ENCODE data around the gene EMC1. TPM values are rescaled to one million over a fixed set of nuclear protein-coding genes. Genes with fewer than 3 reads are reported as not detected.
A peak's percentile ranks its signal among the peaks of the same experiment; 100 is the strongest.

The EMC1 gene
- total and polyA plus RNA-seq, 7 donors: 12.7 to 38.5 (median 31.1) TPM

DNA sequence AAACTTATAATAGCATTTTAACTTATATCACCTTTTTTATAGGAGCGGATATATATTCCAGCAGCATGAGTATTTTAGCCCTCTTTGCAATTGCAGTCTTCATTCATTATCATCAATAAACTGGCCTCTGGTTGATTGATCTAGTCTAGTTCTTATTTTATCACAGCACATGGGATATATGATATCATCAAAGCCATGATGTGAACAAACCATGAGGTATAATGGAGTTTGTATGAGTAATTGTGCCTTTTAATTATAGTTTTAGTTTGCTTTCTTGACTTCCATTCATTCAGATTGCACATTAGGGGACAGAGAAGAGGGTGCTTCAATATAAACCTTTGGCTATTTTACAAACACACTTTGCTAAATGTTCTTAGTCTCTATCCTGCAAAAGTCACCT is 37.7 kb downstream of the EMC1 start:
- Histone ChIP-seq H3K4me1 (peaks cover 34% of the 10 kb centered on the region), H3K36me3 (ENCODE audit: insufficient read depth in 1 of 2, low read depth in 1 of 2) (peaks cover under 1 to 46% of the 10 kb centered on the region in 2 donors), H3K27ac (no peak overlapping the region), H3K27me3 (ENCODE audit: insufficient read depth in 3 of 3, low read length in 2 of 3) (no peaks in the 10 kb centered on the region), H3K9me3 (no peaks in the 10 kb centered on the region), H3K4me3 (no peak overlapping the region)
- intact Hi-C loops (cut with DNase I): no loop called here
- no peak for ATAC-seq
- 90 to 100% (median 97%) methylated on average over 1 of the region's 1 CpG for WGBS, 3 donors
- no peak for DNase-seq
- TF ChIP-seq, protein P1, sequence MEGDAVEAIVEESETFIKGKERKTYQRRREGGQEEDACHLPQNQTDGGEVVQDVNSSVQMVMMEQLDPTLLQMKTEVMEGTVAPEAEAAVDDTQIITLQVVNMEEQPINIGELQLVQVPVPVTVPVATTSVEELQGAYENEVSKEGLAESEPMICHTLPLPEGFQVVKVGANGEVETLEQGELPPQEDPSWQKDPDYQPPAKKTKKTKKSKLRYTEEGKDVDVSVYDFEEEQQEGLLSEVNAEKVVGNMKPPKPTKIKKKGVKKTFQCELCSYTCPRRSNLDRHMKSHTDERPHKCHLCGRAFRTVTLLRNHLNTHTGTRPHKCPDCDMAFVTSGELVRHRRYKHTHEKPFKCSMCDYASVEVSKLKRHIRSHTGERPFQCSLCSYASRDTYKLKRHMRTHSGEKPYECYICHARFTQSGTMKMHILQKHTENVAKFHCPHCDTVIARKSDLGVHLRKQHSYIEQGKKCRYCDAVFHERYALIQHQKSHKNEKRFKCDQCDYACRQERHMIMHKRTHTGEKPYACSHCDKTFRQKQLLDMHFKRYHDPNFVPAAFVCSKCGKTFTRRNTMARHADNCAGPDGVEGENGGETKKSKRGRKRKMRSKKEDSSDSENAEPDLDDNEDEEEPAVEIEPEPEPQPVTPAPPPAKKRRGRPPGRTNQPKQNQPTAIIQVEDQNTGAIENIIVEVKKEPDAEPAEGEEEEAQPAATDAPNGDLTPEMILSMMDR (IDR thresholded peaks at IDR 0.05): no peak

DNA sequence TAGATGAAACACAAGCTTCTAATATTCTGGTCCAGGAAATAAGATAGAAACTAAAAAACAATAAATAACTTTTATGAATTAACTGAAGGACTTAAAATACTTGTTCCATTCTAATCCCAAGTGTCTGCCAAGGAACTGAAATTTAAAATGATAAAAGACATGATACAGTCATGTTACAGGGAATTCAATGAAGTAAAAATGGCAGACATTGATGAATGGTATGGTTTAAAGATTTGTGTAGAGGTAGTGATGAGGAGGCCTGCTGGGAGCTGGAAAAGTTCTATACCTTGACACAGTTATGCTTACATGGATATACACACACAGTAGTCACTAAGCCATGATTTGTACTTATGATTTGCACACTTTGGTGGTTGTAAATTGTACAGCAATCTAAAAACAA is 39.2 kb downstream of the EMC1 start:
- Histone ChIP-seq H3K36me3 (ENCODE audit: insufficient read depth in 1 of 2, low read depth in 1 of 2) (peaks cover 0 to 36% of the 10 kb centered on the region in 2 donors), H3K27me3 (ENCODE audit: insufficient read depth in 3 of 3, low read length in 2 of 3) (no peaks in the 10 kb centered on the region), H3K9me3 (no peaks in the 10 kb centered on the region), H3K27ac (no peak overlapping the region), H3K4me1 (peaks cover 42% of the 10 kb centered on the region), H3K4me3 (no peak overlapping the region)
- DNase-seq (no peak), ATAC-seq (no peak)
- TF ChIP-seq, protein P1 (IDR thresholded peaks at IDR 0.05): no peak
- intact Hi-C loops (cut with DNase I): no loop called here

DNA sequence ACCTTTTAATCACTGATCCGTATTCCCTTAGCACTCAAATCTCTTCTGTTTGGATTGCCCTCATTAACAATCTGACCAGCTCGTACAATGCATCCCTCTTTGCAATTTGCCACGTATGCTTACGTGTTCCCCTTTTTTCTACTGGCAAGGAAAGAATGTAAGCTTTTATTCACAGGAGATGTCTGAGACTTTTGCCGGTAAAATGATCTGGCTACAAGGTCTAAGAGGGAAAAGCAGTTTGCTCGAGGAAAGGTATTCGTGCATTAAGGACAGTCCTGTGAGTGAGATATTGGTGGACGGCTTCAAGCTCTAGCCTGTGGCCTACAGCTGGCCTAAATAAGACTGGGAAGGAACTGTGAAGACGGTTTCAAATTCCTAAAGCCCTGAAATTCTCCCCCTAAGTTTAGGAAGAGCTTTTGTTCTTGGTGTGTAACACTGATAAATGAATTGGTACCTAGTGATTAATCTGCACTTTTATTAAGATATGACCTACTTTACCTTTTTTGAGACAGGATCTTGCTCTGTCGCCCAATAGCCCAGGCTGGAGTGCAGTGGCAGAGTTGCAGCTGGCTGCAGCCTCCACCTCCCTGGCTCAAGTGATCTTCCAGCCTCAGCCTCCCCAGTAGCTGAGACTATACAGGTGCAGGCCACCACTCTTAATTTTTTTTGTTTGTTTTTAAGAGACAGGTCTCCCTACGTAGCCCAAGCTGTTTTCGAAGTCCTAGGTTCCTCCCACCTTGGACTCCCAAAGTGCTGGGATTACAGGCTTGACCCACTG is 40.4 kb downstream of the EMC1 start:
- TF ChIP-seq, protein P1 (IDR thresholded peaks at IDR 0.05): no peak
- H3K9me3 ChIP-seq: no peaks in the 10 kb centered on the region
- peaks cover 53% of the 10 kb centered on the region for H3K4me1 ChIP-seq

DNA sequence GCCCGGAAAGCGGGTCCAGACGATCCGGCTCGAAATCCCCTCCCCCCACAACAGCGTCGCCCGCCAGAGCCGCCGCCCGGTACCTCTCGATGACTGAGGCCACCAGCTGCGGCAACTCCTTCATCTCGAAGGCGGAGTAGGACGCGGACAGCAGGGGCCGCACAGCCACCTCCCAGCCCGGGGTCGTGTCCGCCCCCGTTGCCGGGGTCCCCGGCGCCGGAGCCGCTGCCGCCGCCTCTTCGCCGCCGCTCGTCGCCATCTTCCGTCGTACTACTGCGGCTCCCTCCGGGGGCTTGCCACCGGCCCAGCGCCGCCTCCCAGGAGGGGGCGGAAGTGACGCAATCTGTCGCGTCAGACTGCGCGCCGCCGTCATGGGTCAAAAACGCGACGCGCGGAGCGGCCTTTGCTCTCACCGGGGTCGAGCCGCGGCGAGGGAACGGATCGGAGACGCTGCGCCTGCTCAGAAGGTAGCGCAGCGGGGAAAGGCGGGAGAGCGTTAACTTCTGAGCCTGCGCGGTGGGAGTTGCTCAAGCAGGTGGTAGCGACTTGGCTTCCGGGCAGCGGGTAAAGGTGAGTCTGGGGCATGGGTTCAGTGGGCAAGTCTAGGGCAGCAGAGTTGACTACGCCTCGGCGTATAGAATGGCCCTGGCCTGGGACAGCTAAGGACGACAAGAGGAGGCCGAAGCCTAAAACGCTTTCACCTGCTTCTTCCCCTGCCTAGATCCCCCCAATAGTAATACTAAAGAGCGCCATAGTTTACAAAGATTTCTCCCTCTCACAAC is 41.1 kb downstream of the EMC1 start, which contains the start of gene UBR4:
UBR4 (minus strand) TSS at position 277 of the 782 bp plus-strand sequence; CDS start at position 259, 18 bp downstream.
- DNase-seq: peak; percentile 96 to 98
- H3K36me3 ChIP-seq (ENCODE audit: insufficient read depth in 1 of 2, low read depth in 1 of 2): peaks cover 0 to 25% of the 10 kb centered on the region in 2 donors
- H3K4me1 ChIP-seq: peaks cover 61% of the 10 kb centered on the region
- H3K4me3 ChIP-seq: peak within 1 kb of the TSS; percentile 72
- WGBS, 3 donors: 0 to 1% (median 0%) methylated on average over 57 to 80 of the region's 80 CpGs
- peak within 1 kb of the TSS; percentile 91 for H3K27ac ChIP-seq
- ATAC-seq: peak; percentile 94 to 97 (median 97)
- no peaks in the 10 kb centered on the region for H3K9me3 ChIP-seq
- intact Hi-C loops (cut with DNase I): loop anchor here in 1 of 2 donors (2.0 kb wide), 1 partner anchor 31 kb away; no protein-coding TSS in a partner anchor
- TF ChIP-seq, protein P1 (IDR thresholded peaks at IDR 0.05): no peak
- no peaks in the 10 kb centered on the region for H3K27me3 ChIP-seq (ENCODE audit: insufficient read depth in 3 of 3, low read length in 2 of 3)

More for the DNA sequence above, 40.4 kb downstream of the EMC1 start:
- ATAC-seq (no peak), DNase-seq (no peak)
- Histone ChIP-seq H3K27me3 (ENCODE audit: insufficient read depth in 3 of 3, low read length in 2 of 3) (no peaks in the 10 kb centered on the region), H3K36me3 (ENCODE audit: insufficient read depth in 1 of 2, low read depth in 1 of 2) (peaks cover 0 to 25% of the 10 kb centered on the region in 2 donors), H3K4me3 (peak overlapping the region; percentile 72), H3K27ac (peak overlapping the region; percentile 91)
- 20 to 21% (median 20%) methylated on average over 12 of the region's 12 CpGs for WGBS, 3 donors
- intact Hi-C loops (cut with DNase I): no loop called here

Data from psoas muscle (tissue), 8 donors.